ENCODE data around the gene YAE1. TPM values are rescaled to one million over a fixed set of nuclear protein-coding genes. Genes with fewer than 3 reads are reported as not detected.

The YAE1 gene
- total RNA-seq, 1 experiment from 2014 or later: 23.1 TPM

GRCh38 chr7:39580149-39580874, 14.1 kb downstream of the YAE1 start:
- Histone ChIP-seq H3K79me2 (ENCODE audit: low read depth) (no peaks in the 10 kb centered on the region), H3K9me2 (ENCODE audit: insufficient read depth) (no peaks in the 10 kb centered on the region), H3K4me3 (no peak overlapping the region), H3F3A (ENCODE audit: insufficient read depth, low read depth) (peaks cover 5% of the 10 kb centered on the region; the same call in 1 of the 2 replicates), H2AFZ (no peak overlapping the region; the same call in 1 of the 2 replicates), H3K27ac (no peak overlapping the region), H3K36me3 (ENCODE audit: low read depth) (no peaks in the 10 kb centered on the region), H3K4me2 (no peak overlapping the region), H3K4me1 (replicated peaks; ENCODE audit: insufficient read depth) (no peaks in the 10 kb centered on the region), H3K9me3 (ENCODE audit: insufficient read depth, low read depth) (no peaks in the 10 kb centered on the region), H4K20me1 (ENCODE audit: insufficient read depth) (no peaks in the 10 kb centered on the region), H3K27me3 (ENCODE audit: insufficient read depth, low read depth) (no peaks in the 10 kb centered on the region)
- POLR2A ChIA-PET (ENCODE audit: unreplicated experiment): interaction anchor here (0.5 to 0.7 kb wide), 3 partner anchors 45 to 153 kb away, joined by 3 to 7 read pairs (median 4); no protein-coding TSS in a partner anchor
- intact Hi-C loops (cut with micrococcal nuclease; ENCODE audit: unreplicated experiment): loop anchor here (1.0 to 10.0 kb wide), 4 partner anchors 166 to 472 kb away; partner anchors contain the start of gene CDK13
- CTCF ChIA-PET: interaction anchor here (0.5 to 2.7 kb wide), 17 partner anchors 9 to 472 kb away, joined by 3 to 38 read pairs (median 4); partner anchors contain the start of genes CDK13, RALA and YAE1
- peak; percentile 75 to 81 for DNase-seq
- TF ChIP-seq EZH2 (IDR thresholded peaks at IDR 0.05; ENCODE audit: low read depth): no peak
- peak; percentile 97 for TF ChIP-seq CTCF (conservative IDR thresholded peaks at IDR 0.05)
- BruUV-seq (replicated peaks): no TSS peak

- H3K9me3 ChIP-seq (ENCODE audit: insufficient read depth, low read depth): no peaks in the 10 kb centered on the region
- peaks cover 5% of the 10 kb centered on the region; the same call in 1 of the 2 replicates for H3F3A ChIP-seq (ENCODE audit: insufficient read depth, low read depth)
- no peaks in the 10 kb centered on the region for H4K20me1 ChIP-seq (ENCODE audit: insufficient read depth)
- no TSS peak for BruUV-seq (replicated peaks)
- no peaks in the 10 kb centered on the region for H3K79me2 ChIP-seq (ENCODE audit: low read depth)
- H3K4me2 ChIP-seq: no peak overlapping the region
- ChIA-PET POLR2A (ENCODE audit: unreplicated experiment) (interaction anchor here (0.6 kb wide), 1 partner anchor 120 kb away, joined by 5 read pairs; no protein-coding TSS in a partner anchor), CTCF (interaction anchor here (0.5 to 0.6 kb wide), 3 partner anchors 139 to 377 kb away, joined by 3 to 4 read pairs (median 3); no protein-coding TSS in a partner anchor)
- no peaks in the 10 kb centered on the region for H3K36me3 ChIP-seq (ENCODE audit: low read depth)
- TF ChIP-seq EZH2 (IDR thresholded peaks at IDR 0.05; ENCODE audit: low read depth) (no peak), CTCF (conservative IDR thresholded peaks at IDR 0.05) (no peak)
- H3K9me2 ChIP-seq (ENCODE audit: insufficient read depth): no peaks in the 10 kb centered on the region
- no peak for DNase-seq
- no peaks in the 10 kb centered on the region for H3K27me3 ChIP-seq (ENCODE audit: insufficient read depth, low read depth)
- intact Hi-C loops (cut with micrococcal nuclease; ENCODE audit: unreplicated experiment): loop anchor here (5.0 to 10.0 kb wide), 2 partner anchors 310 to 372 kb away; partner anchors contain the start of gene CDK13
- no peak overlapping the region for H3K4me3 ChIP-seq
- no peaks in the 10 kb centered on the region for H3K4me1 ChIP-seq (replicated peaks; ENCODE audit: insufficient read depth)
- H3K27ac ChIP-seq: no peak overlapping the region
- no peak overlapping the region for H2AFZ ChIP-seq
Measured at GRCh38 chr7:39582536-39582935, 16.3 kb downstream of the YAE1 start.

- no peak for TF ChIP-seq EZH2 (IDR thresholded peaks at IDR 0.05; ENCODE audit: low read depth)
- no peak for TF ChIP-seq CTCF (conservative IDR thresholded peaks at IDR 0.05)
- intact Hi-C loops (cut with micrococcal nuclease; ENCODE audit: unreplicated experiment): loop anchor here (5.0 to 10.0 kb wide), 2 partner anchors 309 to 371 kb away; partner anchors contain the start of gene CDK13
- no peaks in the 10 kb centered on the region for H3K9me3 ChIP-seq (ENCODE audit: insufficient read depth, low read depth)
- H4K20me1 ChIP-seq (ENCODE audit: insufficient read depth): no peaks in the 10 kb centered on the region
- no peaks in the 10 kb centered on the region for H3K4me1 ChIP-seq (replicated peaks; ENCODE audit: insufficient read depth)
- no peak overlapping the region for H3K27ac ChIP-seq
- ChIA-PET CTCF (interaction anchor here (0.8 kb wide), 1 partner anchor 161 kb away, joined by 4 read pairs; no protein-coding TSS in a partner anchor), POLR2A (ENCODE audit: unreplicated experiment) (interaction anchor here (0.6 kb wide), 1 partner anchor 40 kb away, joined by 3 read pairs; the partner anchor contains the start of gene RALA)
- DNase-seq: no peak
- no peaks in the 10 kb centered on the region for H3K79me2 ChIP-seq (ENCODE audit: low read depth)
- no TSS peak for BruUV-seq (replicated peaks)
- no peaks in the 10 kb centered on the region for H3K9me2 ChIP-seq (ENCODE audit: insufficient read depth)
- no peak overlapping the region for H3K4me3 ChIP-seq
- no peak overlapping the region for H3K4me2 ChIP-seq
- H2AFZ ChIP-seq: no peak overlapping the region
- no peaks in the 10 kb centered on the region for H3K36me3 ChIP-seq (ENCODE audit: low read depth)
- peaks cover 5% of the 10 kb centered on the region; the same call in 1 of the 2 replicates for H3F3A ChIP-seq (ENCODE audit: insufficient read depth, low read depth)
- no peaks in the 10 kb centered on the region for H3K27me3 ChIP-seq (ENCODE audit: insufficient read depth, low read depth)
Measured at GRCh38 chr7:39583539-39583938, 17.3 kb downstream of the YAE1 start.

Data from PC-9 (cell line).